ENCODE measurements around the gene ZNF846. TPM values are rescaled to one million over a fixed set of nuclear protein-coding genes. Genes with fewer than 3 reads are reported as not detected.

Gene ZNF846
- total RNA-seq, 4 donors from 2014 or later = 20.8 to 36.9 (median 26.8) TPM

DNA sequence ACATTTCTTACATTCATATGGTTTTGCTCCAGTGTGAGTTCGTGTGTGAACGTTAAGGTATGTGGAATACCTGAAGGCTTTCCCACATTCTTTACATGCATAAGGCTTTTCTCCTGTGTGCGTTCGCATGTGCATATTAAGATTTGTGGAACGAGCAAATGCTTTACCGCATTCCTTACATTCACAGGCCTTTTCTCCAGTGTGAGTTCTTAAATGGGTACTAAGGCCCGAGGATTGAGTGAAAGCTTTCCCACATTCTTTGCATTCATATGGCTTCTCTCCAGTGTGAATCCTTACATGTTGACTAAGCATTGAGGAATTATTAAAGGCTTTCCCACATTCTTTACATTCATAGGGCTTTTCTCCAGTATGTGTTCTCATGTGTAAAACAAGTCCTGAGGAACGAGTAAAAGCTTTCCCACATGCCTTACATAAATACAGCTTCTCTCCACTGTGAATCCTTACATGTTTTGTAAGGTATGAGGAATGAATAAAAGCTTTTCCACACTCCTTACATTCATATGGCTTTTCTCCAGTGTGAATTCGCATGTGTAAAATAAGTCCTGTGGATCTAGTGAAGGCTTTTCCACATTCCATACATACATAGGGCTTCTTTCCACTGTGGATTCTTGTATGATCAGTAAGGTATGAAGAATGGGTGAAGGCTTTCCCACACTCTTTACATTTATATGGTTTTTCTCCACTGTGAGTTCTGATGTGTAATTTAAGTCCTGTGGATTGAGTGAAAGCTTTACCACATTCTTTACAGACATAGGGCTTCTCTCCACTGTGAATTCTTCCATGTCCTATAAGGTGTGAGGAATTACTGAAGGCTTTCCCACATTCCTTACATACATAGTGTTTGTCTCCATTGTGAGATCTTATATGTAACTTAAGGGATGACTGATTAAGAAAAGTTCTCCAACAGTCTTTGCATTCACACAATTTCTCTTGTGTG is 10.7 kb downstream of the ZNF846 start:
- peaks cover 16 to 92% (median 32%) of the 10 kb centered on the region in 3 donors for H3K36me3 ChIP-seq
- H3K9me3 ChIP-seq = peaks cover 0 to 96% (median 35%) of the 10 kb centered on the region in 4 donors
- TF ChIP-seq POLR2A (IDR thresholded peaks at IDR 0.05) (no peak), EP300 (IDR thresholded peaks at IDR 0.05) (no peak)
- TF ChIP-seq, protein P1, sequence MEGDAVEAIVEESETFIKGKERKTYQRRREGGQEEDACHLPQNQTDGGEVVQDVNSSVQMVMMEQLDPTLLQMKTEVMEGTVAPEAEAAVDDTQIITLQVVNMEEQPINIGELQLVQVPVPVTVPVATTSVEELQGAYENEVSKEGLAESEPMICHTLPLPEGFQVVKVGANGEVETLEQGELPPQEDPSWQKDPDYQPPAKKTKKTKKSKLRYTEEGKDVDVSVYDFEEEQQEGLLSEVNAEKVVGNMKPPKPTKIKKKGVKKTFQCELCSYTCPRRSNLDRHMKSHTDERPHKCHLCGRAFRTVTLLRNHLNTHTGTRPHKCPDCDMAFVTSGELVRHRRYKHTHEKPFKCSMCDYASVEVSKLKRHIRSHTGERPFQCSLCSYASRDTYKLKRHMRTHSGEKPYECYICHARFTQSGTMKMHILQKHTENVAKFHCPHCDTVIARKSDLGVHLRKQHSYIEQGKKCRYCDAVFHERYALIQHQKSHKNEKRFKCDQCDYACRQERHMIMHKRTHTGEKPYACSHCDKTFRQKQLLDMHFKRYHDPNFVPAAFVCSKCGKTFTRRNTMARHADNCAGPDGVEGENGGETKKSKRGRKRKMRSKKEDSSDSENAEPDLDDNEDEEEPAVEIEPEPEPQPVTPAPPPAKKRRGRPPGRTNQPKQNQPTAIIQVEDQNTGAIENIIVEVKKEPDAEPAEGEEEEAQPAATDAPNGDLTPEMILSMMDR (IDR thresholded peaks at IDR 0.05) = no peak
- H3K27me3 ChIP-seq = no peaks in the 10 kb centered on the region
- WGBS, 2 donors = 95 to 96% methylated on average over 9 of the region's 9 CpGs
- no peak overlapping the region for H3K4me3 ChIP-seq
- no peak overlapping the region for H3K27ac ChIP-seq
- no peak for DNase-seq (ENCODE audit: low spot score in 2 of 2)
- H3K4me1 ChIP-seq = no peaks in the 10 kb centered on the region

DNA sequence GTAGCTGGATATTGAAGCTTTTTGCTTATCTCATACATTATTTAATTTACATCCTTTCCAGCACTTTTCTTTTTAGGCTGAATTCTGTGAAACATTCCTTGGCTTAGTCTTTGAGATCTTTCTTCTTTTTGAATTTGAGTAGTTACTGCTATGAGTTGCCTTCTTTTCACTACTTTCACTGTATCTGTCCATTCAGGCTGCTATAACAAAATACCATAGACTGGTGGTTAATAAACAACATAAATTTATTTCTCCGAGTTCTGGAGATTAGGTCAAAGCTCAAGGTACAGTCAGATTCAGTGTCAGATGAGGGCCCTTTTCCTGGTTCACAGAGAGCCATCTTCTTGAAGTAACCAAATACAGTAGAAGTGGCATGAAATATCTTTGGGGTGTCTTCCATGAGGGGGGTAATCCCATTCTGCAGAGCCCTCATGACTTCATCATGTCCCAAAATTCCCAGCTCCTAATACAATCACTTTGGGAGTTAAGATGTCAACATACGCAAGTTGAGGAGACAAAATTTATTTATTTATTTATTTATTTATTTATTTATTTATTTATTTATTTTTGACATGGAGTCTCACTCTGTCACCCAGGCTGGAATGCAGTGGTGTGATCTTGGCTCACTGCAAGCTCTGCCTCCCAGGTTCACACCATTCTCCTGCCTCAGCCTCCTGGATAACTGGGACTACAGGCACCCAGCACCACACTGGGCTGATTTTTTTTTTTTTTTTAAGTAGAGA is 15.7 kb downstream of the ZNF846 start:
- TF ChIP-seq EP300 (IDR thresholded peaks at IDR 0.05) (no peak), POLR2A (IDR thresholded peaks at IDR 0.05) (no peak)
- TF ChIP-seq, protein P1 (IDR thresholded peaks at IDR 0.05) = no peak
- Histone ChIP-seq H3K4me3 (no peak overlapping the region), H3K9me3 (peaks cover 0 to 91% (median 20%) of the 10 kb centered on the region in 4 donors), H3K27ac (no peak overlapping the region), H3K36me3 (peaks cover 3 to 86% (median 4%) of the 10 kb centered on the region in 3 donors), H3K27me3 (no peaks in the 10 kb centered on the region), H3K4me1 (no peaks in the 10 kb centered on the region)
- DNase-seq (ENCODE audit: low spot score in 2 of 2) = no peak
- WGBS, 2 donors = 87 to 98% methylated on average over 2 of the region's 2 CpGs

DNA sequence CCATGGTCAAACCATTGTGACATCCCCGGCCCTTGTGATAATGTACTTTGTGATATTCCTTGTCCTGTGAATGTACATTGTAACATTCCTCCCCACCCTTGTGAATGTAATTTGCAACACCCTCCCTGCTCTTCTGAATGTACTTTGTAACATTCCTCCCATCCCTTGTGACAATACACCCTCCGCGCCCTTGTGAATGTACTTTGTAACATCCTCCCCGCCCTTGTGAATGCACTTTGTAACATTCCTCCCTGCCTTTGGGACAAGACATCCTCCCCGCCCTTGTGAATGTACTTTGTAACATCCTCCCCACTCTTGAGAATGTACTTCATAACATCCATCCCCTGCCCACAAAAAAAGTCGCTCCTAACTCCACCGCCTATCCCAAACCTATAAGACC is 17.1 kb downstream of the ZNF846 start:
- Histone ChIP-seq H3K9me3 (peaks cover 0 to 86% (median 9%) of the 10 kb centered on the region in 4 donors), H3K4me1 (no peaks in the 10 kb centered on the region), H3K27ac (no peak overlapping the region), H3K4me3 (no peak overlapping the region), H3K36me3 (peaks cover 0 to 79% (median 0%) of the 10 kb centered on the region in 3 donors), H3K27me3 (no peaks in the 10 kb centered on the region)
- 75 to 96% methylated on average over 7 of the region's 7 CpGs for WGBS, 2 donors
- DNase-seq (ENCODE audit: low spot score in 2 of 2) = no peak
- no peak for TF ChIP-seq EP300 (IDR thresholded peaks at IDR 0.05)
- no peak for TF ChIP-seq POLR2A (IDR thresholded peaks at IDR 0.05)
- TF ChIP-seq, protein P1 (IDR thresholded peaks at IDR 0.05) = no peak

DNA sequence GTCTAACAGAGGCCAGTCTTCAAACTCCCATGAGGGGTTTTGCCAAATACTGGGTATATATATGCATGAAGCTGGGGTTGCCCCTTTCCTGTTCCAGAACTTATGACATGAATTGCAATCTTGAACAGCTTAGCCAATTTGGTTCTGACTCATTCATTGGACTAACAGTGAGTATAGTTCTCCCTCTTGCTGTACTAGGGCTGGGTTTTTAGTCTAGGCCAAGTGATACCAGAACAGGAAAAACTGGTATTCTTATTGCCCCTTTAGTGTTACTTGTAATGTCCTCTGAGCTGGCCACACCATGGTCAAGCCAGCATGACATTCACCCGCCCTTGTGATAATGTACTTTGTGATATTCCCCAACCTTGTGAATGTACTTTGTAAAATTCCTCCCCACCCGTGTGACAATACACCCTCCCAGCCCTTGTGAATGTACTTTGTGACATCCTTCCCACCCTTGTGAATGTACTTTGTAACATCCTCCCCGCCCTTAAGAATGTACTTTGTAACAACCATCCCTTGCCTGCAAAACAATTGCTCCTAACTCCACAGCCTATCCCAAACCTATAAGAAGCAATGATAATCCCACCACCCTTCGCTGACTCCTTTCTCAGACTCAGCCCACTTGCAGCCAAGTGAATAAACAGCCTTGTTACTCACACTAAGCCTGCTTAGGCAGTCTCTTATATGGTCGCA is 26.9 kb downstream of the ZNF846 start:
- H3K9me3 ChIP-seq = peaks cover 0 to 34% (median 0%) of the 10 kb centered on the region in 4 donors
- no peak overlapping the region for H3K4me3 ChIP-seq
- no peaks in the 10 kb centered on the region for H3K4me1 ChIP-seq
- no peaks in the 10 kb centered on the region for H3K27me3 ChIP-seq
- no peak for TF ChIP-seq EP300 (IDR thresholded peaks at IDR 0.05)
- TF ChIP-seq, protein P1 (IDR thresholded peaks at IDR 0.05) = no peak
- TF ChIP-seq POLR2A (IDR thresholded peaks at IDR 0.05) = no peak
- no peak for DNase-seq (ENCODE audit: low spot score in 2 of 2)
- WGBS, 2 donors = 84 to 89% methylated on average over 5 of the region's 5 CpGs
- no peak overlapping the region for H3K27ac ChIP-seq
- peaks cover 0 to 52% (median 0%) of the 10 kb centered on the region in 3 donors for H3K36me3 ChIP-seq

Measured in tibial nerve (tissue), 4 donors.